HL-60 (cell line): ENCODE measurements around the gene FBXO47.

ENCODE experiments used
- POLR2AphosphoS5 ChIP-seq: IDR thresholded peaks from 2 replicates; pipeline ENCODE4 v1.6.1; 2012; ENCODE audit warnings: low read depth
- REST ChIP-seq: IDR thresholded peaks from 2 replicates; pipeline ENCODE4 v1.6.1; 2012; ENCODE audit warnings: low read depth; ENCODE audit not compliant: insufficient replicate concordance
- TF ChIP-seq, protein P1 (sequence below): IDR thresholded peaks from one replicate; pipeline ENCODE4 v1.5.1; 2011; ENCODE audit warnings: low read length, control low read depth, inconsistent platforms; ENCODE audit not compliant: insufficient read depth

- TF ChIP-seq, protein P1, sequence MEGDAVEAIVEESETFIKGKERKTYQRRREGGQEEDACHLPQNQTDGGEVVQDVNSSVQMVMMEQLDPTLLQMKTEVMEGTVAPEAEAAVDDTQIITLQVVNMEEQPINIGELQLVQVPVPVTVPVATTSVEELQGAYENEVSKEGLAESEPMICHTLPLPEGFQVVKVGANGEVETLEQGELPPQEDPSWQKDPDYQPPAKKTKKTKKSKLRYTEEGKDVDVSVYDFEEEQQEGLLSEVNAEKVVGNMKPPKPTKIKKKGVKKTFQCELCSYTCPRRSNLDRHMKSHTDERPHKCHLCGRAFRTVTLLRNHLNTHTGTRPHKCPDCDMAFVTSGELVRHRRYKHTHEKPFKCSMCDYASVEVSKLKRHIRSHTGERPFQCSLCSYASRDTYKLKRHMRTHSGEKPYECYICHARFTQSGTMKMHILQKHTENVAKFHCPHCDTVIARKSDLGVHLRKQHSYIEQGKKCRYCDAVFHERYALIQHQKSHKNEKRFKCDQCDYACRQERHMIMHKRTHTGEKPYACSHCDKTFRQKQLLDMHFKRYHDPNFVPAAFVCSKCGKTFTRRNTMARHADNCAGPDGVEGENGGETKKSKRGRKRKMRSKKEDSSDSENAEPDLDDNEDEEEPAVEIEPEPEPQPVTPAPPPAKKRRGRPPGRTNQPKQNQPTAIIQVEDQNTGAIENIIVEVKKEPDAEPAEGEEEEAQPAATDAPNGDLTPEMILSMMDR: no peak
- TF ChIP-seq REST (no peak), POLR2AphosphoS5 (no peak)
These were observed 29.6 kb upstream of the FBXO47 start for GRCh38 chr17:38996660-38997337.
